Prostate gland (tissue), 2 donors: ENCODE data around the gene MVP.

ENCODE experiments used
- CTCF ChIP-seq, 4 experiments: fragments of 200-600 bp in 2 of 4; fragments of 450-650 bp in 2 of 4; sonication (generic) in 2 of 4; IDR thresholded peaks; 1 replicate in 3 of 4; 2 replicates in 1 of 4; pipeline ENCODE4 v1.5.1; 2016 to 2019; ENCODE audit warnings: antibody characterized with exemption in 4 of 4, mild to moderate bottlenecking in 2 of 4, moderate library complexity in 2 of 4
- POLR2A ChIP-seq: fragments of 450-650 bp; IDR thresholded peaks from one replicate; pipeline ENCODE4 v1.6.1; 2016; ENCODE audit warnings: antibody characterized with exemption, mild to moderate bottlenecking
- POLR2AphosphoS5 ChIP-seq: sonication (generic); formaldehyde crosslinking; IDR thresholded peaks from one replicate; pipeline ENCODE4 v1.6.1; 2017; ENCODE audit warnings: antibody characterized with exemption

- TF ChIP-seq CTCF (IDR thresholded peaks at IDR 0.05) (no peak), POLR2A (no peak), POLR2AphosphoS5 (no peak)
Measured at GRCh38 chr16:29860218-29860617, 40.0 kb downstream of the MVP start.
